GM19193 (cell line): ENCODE results near the gene DAGLA.

Experiments
- POLR2A ChIP-seq: IDR thresholded peaks from 4 replicates; pipeline ENCODE4 v1.6.1; 2011; ENCODE audit not compliant: insufficient read depth, insufficient read length; ENCODE audit errors: extremely low read depth

DAGLA gene

GRCh38 chr11:61712846-61713245, 32.7 kb downstream of the DAGLA start:
- no peak for TF ChIP-seq POLR2A

GRCh38 chr11:61713464-61713863, 33.3 kb downstream of the DAGLA start:
- TF ChIP-seq POLR2A: no peak

GRCh38 chr11:61713906-61714305, 33.7 kb downstream of the DAGLA start:
- TF ChIP-seq POLR2A: no peak

DNA sequence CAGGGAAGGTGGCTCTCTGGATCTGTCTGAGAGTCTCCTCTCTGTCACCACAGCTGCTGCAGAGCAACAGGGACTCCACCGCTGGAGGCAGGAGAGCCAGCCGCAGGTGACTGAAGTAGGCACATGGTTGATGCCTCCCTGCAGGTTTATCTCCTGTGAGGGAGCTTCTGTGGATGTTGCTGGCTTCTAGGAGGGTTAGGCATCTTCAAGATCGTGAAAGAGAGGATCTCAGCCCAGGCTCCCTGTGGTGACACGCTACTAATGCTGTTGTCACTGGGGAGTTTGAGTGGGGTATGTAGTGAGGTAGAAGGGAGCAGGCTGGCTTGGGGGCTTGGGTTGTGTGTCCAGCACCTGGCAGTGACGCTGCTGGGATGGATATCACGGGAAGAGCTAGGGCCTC, 34.1 kb downstream of the DAGLA start:
- no peak for TF ChIP-seq POLR2A

- no peak for TF ChIP-seq POLR2A
These were observed 34.7 kb downstream of the DAGLA start for GRCh38 chr11:61714916-61715315.

GRCh38 chr11:61715867-61716266, 35.7 kb downstream of the DAGLA start:
- no peak for TF ChIP-seq POLR2A

- no peak for TF ChIP-seq POLR2A
These were observed 36.5 kb downstream of the DAGLA start for GRCh38 chr11:61716478-61717285.

- no peak for TF ChIP-seq POLR2A
These were observed 37.3 kb downstream of the DAGLA start for GRCh38 chr11:61717286-61718033.

GRCh38 chr11:61718046-61718531, 37.9 kb downstream of the DAGLA start:
- TF ChIP-seq POLR2A: no peak

DNA sequence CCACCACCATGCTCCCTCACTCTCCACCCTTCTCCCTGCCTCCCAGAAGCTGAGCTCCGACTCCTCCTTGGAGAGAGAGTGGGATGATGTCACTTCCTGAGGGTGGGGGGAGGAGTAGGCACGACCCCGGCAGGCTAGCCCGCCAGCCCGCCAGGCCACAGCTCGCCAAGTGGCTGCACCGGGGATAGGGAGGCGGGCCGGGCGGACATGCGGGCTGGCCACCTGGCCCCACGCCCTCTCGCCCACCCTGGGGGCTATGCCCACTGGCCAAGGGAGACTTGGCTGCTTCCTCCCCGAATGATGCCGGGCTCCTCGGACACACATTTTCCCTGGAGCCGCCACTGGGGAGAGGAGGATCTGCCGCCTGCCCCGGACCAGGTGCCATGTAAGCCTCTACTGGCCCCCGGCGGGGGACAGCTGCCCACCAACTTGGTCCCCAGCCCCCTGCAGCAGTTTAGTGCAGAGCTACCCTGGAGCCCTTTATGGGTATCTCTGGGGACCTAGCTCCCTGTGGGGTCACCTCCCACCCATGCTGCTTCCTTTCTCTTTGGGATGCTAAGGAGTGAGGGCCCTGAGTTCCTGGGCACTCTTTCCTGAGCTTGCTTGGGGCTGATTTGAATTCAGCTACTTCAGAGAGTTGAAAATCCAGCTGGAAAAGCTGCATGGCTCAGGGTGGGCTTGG, 38.6 kb downstream of the DAGLA start:
- no peak for TF ChIP-seq POLR2A

DNA sequence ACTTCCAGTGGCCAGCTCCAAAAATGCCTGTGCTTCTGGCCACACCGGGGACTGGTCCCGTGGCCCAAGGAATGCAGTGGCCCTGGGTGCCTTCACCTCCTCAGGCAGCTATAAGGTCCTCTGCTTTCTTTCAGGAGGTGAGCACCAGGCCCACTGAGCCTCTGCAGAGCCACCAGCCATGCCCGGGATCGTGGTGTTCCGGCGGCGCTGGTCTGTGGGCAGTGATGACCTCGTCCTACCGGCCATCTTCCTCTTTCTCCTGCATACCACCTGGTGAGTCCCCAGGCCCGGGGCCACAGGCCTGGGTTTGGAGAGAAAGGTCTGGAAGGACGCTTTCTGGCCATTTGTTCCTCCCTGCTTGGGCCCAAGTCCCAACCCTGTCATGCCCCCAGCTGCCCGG, 39.8 kb downstream of the DAGLA start:
- no peak for TF ChIP-seq POLR2A

- no peak for TF ChIP-seq POLR2A
These were observed 40.4 kb downstream of the DAGLA start for GRCh38 chr11:61720597-61720996.

- TF ChIP-seq POLR2A: no peak
These were observed 44.2 kb downstream of the DAGLA start for GRCh38 chr11:61724437-61724836.

- TF ChIP-seq POLR2A: no peak
These were observed 45.6 kb downstream of the DAGLA start for GRCh38 chr11:61725781-61726231.

- TF ChIP-seq POLR2A: no peak
These were observed 46.6 kb downstream of the DAGLA start for GRCh38 chr11:61726775-61727174.
